ENCODE data around the gene FAM177A1. TPM values are rescaled to one million over a fixed set of nuclear protein-coding genes. Genes with fewer than 3 reads are reported as not detected.
A peak's percentile ranks its signal among the peaks of the same experiment; 100 is the strongest.

The FAM177A1 gene
- total and polyA plus RNA-seq, 2 of the 13 experiments (the other 11 are each of a cell fraction or from before 2014, with no cell fraction given) = 72.9 to 119 TPM

- TF ChIP-seq ZBTB39 (CRISPR knock-in tag; IDR thresholded peaks at IDR 0.05) = peak; percentile 98
- TF ChIP-seq JDP2 (CRISPR knock-in tag; IDR thresholded peaks at IDR 0.05; ENCODE audit: borderline replicate concordance) = no peak
- TF ChIP-seq KAT8 (CRISPR knock-in tag; IDR thresholded peaks at IDR 0.05) = 0 out of 2 replicates have a peak, but pooled peaks have one; percentile 20
- TF ChIP-seq GATA4 (IDR thresholded peaks at IDR 0.05; ENCODE audit: borderline replicate concordance, low read depth) = peak; percentile 63; the same call in 1 of the 2 replicates
- peak; percentile 62; the same call in 1 of the 2 replicates for TF ChIP-seq SALL1 (CRISPR knock-in tag; IDR thresholded peaks at IDR 0.05)
- no peak for TF ChIP-seq ZNF629 (CRISPR knock-in tag; conservative IDR thresholded peaks at IDR 0.05)
- no peak for TF ChIP-seq ZNF7 (CRISPR knock-in tag; IDR thresholded peaks at IDR 0.05)
- TF ChIP-seq ISL2 (CRISPR knock-in tag; IDR thresholded peaks at IDR 0.05) = no peak; the same call in 1 of the 2 replicates
- 0 out of 2 replicates have a peak, but pooled peaks have one; percentile 64 for TF ChIP-seq ZNF761 (CRISPR knock-in tag; conservative IDR thresholded peaks at IDR 0.05)
- TF ChIP-seq MAF1 (CRISPR knock-in tag; IDR thresholded peaks at IDR 0.05; ENCODE audit: borderline replicate concordance) = no peak
- TF ChIP-seq TRIM24 (CRISPR knock-in tag; IDR thresholded peaks at IDR 0.05) = no peak
- TF ChIP-seq TARDBP (CRISPR knock-in tag; IDR thresholded peaks at IDR 0.05) = peak; percentile 75
- TF ChIP-seq CBX1 (IDR thresholded peaks at IDR 0.05; ENCODE audit: low read depth) = no peak
- 0 out of 2 replicates have a peak, but pooled peaks have one; percentile 40 for TF ChIP-seq MEIS2 (CRISPR knock-in tag; IDR thresholded peaks at IDR 0.05)
Observed at GRCh38 chr14:35078082-35078481, 32.0 kb downstream of the FAM177A1 start (continued).

GRCh38 chr14:35079742-35080141 is 33.7 kb downstream of the FAM177A1 start:
- POLR2A ChIA-PET = no interaction called here
- no peak overlapping the region for H3K27ac ChIP-seq (ENCODE audit: extremely low read length, insufficient read depth, low read length)
- H3K4me3 ChIP-seq (replicated peaks in 1 of 3; ENCODE audit: insufficient read depth in 1 of 3, low read depth in 2 of 3, low read length in 3 of 3) = no peak overlapping the region
- H4K20me1 ChIP-seq (ENCODE audit: insufficient read depth, low read length) = no peaks in the 10 kb centered on the region
- BruUV-seq (replicated peaks) = no TSS peak
- H3K4me2 ChIP-seq (ENCODE audit: low read depth, low read length) = no peak overlapping the region
- peaks cover 10 to 34% of the 10 kb centered on the region in 2 experiments; a peak in 4 of 5 replicates for H3K36me3 ChIP-seq (replicated peaks in 1 of 2; ENCODE audit: control insufficient read depth in 1 of 2, insufficient read depth in 2 of 2, low read length in 2 of 2)
- no peak overlapping the region for H3K9ac ChIP-seq (ENCODE audit: insufficient read depth, low read depth, low read length)
- 98% methylated on average over 1 of the region's 1 CpG for WGBS (ENCODE audit: low lambda C conversion rate)
- peak; percentile 14; the same call in 1 of the 3 replicates for ATAC-seq
- CTCF ChIA-PET (ENCODE audit: low intra/inter-chr PET ratio, low total read pairs) = no interaction called here
- intact Hi-C loops (cut with micrococcal nuclease; ENCODE audit: unreplicated experiment) = no loop called here
- H3K4me1 ChIP-seq (ENCODE audit: insufficient read depth, low read length) = peaks cover 13% of the 10 kb centered on the region
- in situ Hi-C loops (cut with HindIII; ENCODE audit: extremely low pct_ligation_motif_present, low pct_unique_long_range_greater_than_20kb) = no loop called here
- no peaks in the 10 kb centered on the region for H3K27me3 ChIP-seq (ENCODE audit: control insufficient read depth in 1 of 2, insufficient read depth in 2 of 2, low read length in 2 of 2)
- no peak for FAIRE-seq
- no peak for DNase-seq (ENCODE audit: low spot score)
- H3K79me2 ChIP-seq (ENCODE audit: insufficient read depth, low read length) = no peaks in the 10 kb centered on the region
- H3K9me3 ChIP-seq (ENCODE audit: low read length) = no peaks in the 10 kb centered on the region
- no peak overlapping the region for H2AFZ ChIP-seq (ENCODE audit: low read length)
- TF ChIP-seq NCOA5 (CRISPR knock-in tag; IDR thresholded peaks at IDR 0.05) (no peak), ZNF674 (CRISPR knock-in tag; IDR thresholded peaks at IDR 0.05; ENCODE audit: low read depth) (no peak), HOXA7 (CRISPR knock-in tag; IDR thresholded peaks at IDR 0.05) (no peak), ZNF776 (CRISPR knock-in tag; IDR thresholded peaks at IDR 0.05) (no peak), SMAD3 (CRISPR knock-in tag; IDR thresholded peaks at IDR 0.05) (no peak)
